Panc1 (cell line): ENCODE measurements around the gene PRLR. TPM values are rescaled to one million over a fixed set of nuclear protein-coding genes. Genes with fewer than 3 reads are reported as not detected.
"Not testable (repeated sequence)": the region's sequence is repeated elsewhere in the genome, so short reads cannot be mapped to it uniquely, and the experiment has no call there.

Experiments used
- ATAC-seq: fragments of 200-7000 bp; cut with Tn5 transposase; 2 replicates; pipeline ENCODE4 v1.9.1; 2020; ENCODE audit warnings: mild to moderate bottlenecking, moderate library complexity
- BruUV-seq: library from RNA; stranded (reverse); fragments of 400-500 nt; replicated peaks from 2 replicates; lab custom pipeline; 2021; lab: Mats Ljungman, UMichigan
- CTCF ChIA-PET: fragments of 300-600 bp; sonication (Branson Sonifier 250); formaldehyde crosslinking; loops from one replicate; lab custom pipeline; 2022; ENCODE audit warnings: antibody characterized with exemption; lab: Charles Lee
- POLR2A ChIA-PET: fragments of 300-600 bp; sonication (Branson Sonifier 250); formaldehyde crosslinking; loops from one replicate; lab custom pipeline; 2022; ENCODE audit warnings: antibody characterized with exemption; lab: Charles Lee
- DNase-seq: peaks from one replicate; pipeline ENCODE4 v3.0.0-alpha.2; 2010; ENCODE audit warnings: low read depth, low spot score
- H3K27ac ChIP-seq: 2 replicates; pipeline ENCODE4 v1.5.1; 2011; ENCODE audit warnings: mild to moderate bottlenecking, low read length, inconsistent platforms
- H3K27me3 ChIP-seq: fragments of 200-500 bp; sonication (Bioruptor generic); 2 replicates; pipeline ENCODE4 v1.6.0; 2014; ENCODE audit warnings: low read length, inconsistent platforms; ENCODE audit not compliant: control insufficient read depth, insufficient read depth
- H3K36me3 ChIP-seq: fragments of 200-500 bp; sonication (Bioruptor generic); 2 replicates; pipeline ENCODE4 v1.5.1; 2014; ENCODE audit warnings: inconsistent platforms, mild to moderate bottlenecking, low read length, moderate library complexity; ENCODE audit not compliant: control insufficient read depth, insufficient read depth
- H3K4me1 ChIP-seq: 2 replicates; pipeline ENCODE4 v1.5.1; 2011; ENCODE audit warnings: inconsistent platforms, mild to moderate bottlenecking, low read length, moderate library complexity; ENCODE audit not compliant: control insufficient read depth, insufficient read depth
- H3K4me3 ChIP-seq, 2 experiments: 2 replicates each; pipeline ENCODE4 v1.5.1; 2011 to 2012; ENCODE audit warnings: low read depth in 2 of 2, low read length in 2 of 2, mild to moderate bottlenecking in 2 of 2, inconsistent platforms in 1 of 2, moderate library complexity in 1 of 2
- H3K9me3 ChIP-seq: fragments of 200-500 bp; sonication (Bioruptor generic); 2 replicates; pipeline ENCODE4 v1.5.1; 2014; ENCODE audit warnings: low read depth, mild to moderate bottlenecking, inconsistent platforms, low read length, moderate library complexity; ENCODE audit not compliant: control insufficient read depth, insufficient read depth
- POLR2AphosphoS5 ChIP-seq: IDR thresholded peaks from 2 replicates; pipeline ENCODE4 v1.6.1; 2012; ENCODE audit warnings: mild to moderate bottlenecking, low read depth, low read length, moderate library complexity
- SIN3A ChIP-seq: IDR thresholded peaks from 2 replicates; pipeline ENCODE4 v1.6.1; 2012; ENCODE audit warnings: low read depth, mild to moderate bottlenecking, low read length, moderate library complexity, borderline replicate concordance; ENCODE audit not compliant: insufficient read depth
- TCF7L2 ChIP-seq: IDR thresholded peaks from 2 replicates; pipeline ENCODE4 v1.6.1; 2011; ENCODE audit warnings: mild to moderate bottlenecking, low read depth, low read length, inconsistent platforms
- in situ Hi-C: cut with HindIII; loops from 2 replicates; pipeline ENCODE4 v1.10.0; 2016; ENCODE audit warnings: low sequenced_read_pairs, low pct_unique_long_range_greater_than_20kb
- intact Hi-C: fragments of 100-400 bp; cut with micrococcal nuclease; formaldehyde crosslinking; loops from one replicate; pipeline ENCODE4 v1.10.0; 2022; ENCODE audit not compliant: unreplicated experiment
- total RNA-seq: library from RNA; stranded (reverse); gene quantifications from one replicate; pipeline ENCODE4 v1.2.1, GENCODE V29; 2021; ENCODE audit not compliant: unreplicated experiment
- TF ChIP-seq, protein P1 (sequence below): fragments of 450-650 bp; IDR thresholded peaks from 2 replicates; pipeline ENCODE4 v1.5.1; 2017; ENCODE audit warnings: mild to moderate bottlenecking
- TF ChIP-seq, protein P2 (sequence below), 2 experiments: IDR thresholded peaks; 2 replicates each; pipeline ENCODE4 v1.6.1; 2011 to 2012; ENCODE audit warnings: low read depth in 2 of 2, control low read depth in 1 of 2, low read length in 1 of 2, mild to moderate bottlenecking in 1 of 2, moderate library complexity in 1 of 2; ENCODE audit not compliant: insufficient read depth in 1 of 2

The PRLR gene
- total RNA-seq, 1 experiment from 2014 or later: 0.46 TPM

DNA sequence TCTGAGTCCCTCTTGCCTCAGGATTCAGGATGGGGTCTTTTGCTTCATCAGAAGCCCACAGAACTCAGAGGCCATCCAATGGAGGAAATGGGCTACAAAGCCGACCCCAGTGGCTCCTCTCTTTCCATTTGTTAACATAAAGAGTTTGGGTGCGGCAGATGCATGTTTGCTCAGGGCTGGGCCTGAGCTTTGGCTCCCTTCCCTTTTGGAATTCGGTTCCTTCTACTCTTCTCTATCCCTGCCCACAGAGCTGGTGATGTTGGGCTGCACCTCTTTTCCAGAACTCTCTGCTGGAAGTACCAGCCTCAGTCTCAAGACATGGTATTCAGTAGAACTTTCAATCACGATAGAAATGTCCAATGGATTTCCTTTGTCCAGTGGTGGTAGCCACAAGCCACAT is 115.6 kb downstream of the PRLR start:
- in situ Hi-C loops: no loop called here
- BruUV-seq: no TSS peak
- H3K36me3 ChIP-seq: no peaks in the 10 kb centered on the region
- TF ChIP-seq POLR2AphosphoS5 (no peak), SIN3A (no peak), TCF7L2 (no peak)
- TF ChIP-seq, protein P1, sequence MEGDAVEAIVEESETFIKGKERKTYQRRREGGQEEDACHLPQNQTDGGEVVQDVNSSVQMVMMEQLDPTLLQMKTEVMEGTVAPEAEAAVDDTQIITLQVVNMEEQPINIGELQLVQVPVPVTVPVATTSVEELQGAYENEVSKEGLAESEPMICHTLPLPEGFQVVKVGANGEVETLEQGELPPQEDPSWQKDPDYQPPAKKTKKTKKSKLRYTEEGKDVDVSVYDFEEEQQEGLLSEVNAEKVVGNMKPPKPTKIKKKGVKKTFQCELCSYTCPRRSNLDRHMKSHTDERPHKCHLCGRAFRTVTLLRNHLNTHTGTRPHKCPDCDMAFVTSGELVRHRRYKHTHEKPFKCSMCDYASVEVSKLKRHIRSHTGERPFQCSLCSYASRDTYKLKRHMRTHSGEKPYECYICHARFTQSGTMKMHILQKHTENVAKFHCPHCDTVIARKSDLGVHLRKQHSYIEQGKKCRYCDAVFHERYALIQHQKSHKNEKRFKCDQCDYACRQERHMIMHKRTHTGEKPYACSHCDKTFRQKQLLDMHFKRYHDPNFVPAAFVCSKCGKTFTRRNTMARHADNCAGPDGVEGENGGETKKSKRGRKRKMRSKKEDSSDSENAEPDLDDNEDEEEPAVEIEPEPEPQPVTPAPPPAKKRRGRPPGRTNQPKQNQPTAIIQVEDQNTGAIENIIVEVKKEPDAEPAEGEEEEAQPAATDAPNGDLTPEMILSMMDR: no peak
- TF ChIP-seq, protein P2, sequence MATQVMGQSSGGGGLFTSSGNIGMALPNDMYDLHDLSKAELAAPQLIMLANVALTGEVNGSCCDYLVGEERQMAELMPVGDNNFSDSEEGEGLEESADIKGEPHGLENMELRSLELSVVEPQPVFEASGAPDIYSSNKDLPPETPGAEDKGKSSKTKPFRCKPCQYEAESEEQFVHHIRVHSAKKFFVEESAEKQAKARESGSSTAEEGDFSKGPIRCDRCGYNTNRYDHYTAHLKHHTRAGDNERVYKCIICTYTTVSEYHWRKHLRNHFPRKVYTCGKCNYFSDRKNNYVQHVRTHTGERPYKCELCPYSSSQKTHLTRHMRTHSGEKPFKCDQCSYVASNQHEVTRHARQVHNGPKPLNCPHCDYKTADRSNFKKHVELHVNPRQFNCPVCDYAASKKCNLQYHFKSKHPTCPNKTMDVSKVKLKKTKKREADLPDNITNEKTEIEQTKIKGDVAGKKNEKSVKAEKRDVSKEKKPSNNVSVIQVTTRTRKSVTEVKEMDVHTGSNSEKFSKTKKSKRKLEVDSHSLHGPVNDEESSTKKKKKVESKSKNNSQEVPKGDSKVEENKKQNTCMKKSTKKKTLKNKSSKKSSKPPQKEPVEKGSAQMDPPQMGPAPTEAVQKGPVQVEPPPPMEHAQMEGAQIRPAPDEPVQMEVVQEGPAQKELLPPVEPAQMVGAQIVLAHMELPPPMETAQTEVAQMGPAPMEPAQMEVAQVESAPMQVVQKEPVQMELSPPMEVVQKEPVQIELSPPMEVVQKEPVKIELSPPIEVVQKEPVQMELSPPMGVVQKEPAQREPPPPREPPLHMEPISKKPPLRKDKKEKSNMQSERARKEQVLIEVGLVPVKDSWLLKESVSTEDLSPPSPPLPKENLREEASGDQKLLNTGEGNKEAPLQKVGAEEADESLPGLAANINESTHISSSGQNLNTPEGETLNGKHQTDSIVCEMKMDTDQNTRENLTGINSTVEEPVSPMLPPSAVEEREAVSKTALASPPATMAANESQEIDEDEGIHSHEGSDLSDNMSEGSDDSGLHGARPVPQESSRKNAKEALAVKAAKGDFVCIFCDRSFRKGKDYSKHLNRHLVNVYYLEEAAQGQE (IDR thresholded peaks at IDR 0.05; ENCODE audit: insufficient read depth in 1 of 2, low read depth in 2 of 2, low read length in 1 of 2): no peak
- no peaks in the 10 kb centered on the region for H3K27me3 ChIP-seq
- ATAC-seq: no peak
- no peaks in the 10 kb centered on the region for H3K9me3 ChIP-seq
- intact Hi-C loops: no loop called here
- ChIA-PET POLR2A (no interaction called here), CTCF (no interaction called here)
- H3K4me3 ChIP-seq: no peak overlapping the region
- no peak overlapping the region for H3K27ac ChIP-seq
- H3K4me1 ChIP-seq: no peaks in the 10 kb centered on the region
- no peak for DNase-seq

DNA sequence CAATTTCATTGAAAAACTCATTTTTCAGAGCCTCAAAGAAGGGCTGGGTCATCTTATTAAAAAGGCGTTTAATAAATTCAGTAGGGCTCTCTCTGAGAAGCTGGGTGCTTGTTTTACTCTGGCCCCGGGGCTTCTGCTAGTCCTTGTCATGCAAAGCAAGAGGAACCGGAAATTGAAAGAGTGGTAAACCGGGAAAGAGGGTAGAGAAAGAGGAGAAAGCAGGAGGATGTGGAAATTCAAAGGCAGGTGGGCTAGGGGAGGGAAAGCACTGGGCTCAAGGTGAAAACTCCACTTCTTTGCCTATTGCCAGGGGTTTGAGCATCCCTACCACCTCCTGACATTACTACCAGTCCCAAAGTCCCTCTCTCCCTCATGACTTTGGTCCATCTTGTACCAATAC is 118.0 kb downstream of the PRLR start:
- ATAC-seq: no peak
- Histone ChIP-seq H3K36me3 (no peaks in the 10 kb centered on the region), H3K27me3 (no peaks in the 10 kb centered on the region), H3K27ac (no peak overlapping the region), H3K4me3 (no peak overlapping the region), H3K4me1 (no peaks in the 10 kb centered on the region), H3K9me3 (no peaks in the 10 kb centered on the region)
- DNase-seq: no peak
- BruUV-seq: no TSS peak
- CTCF ChIA-PET: no interaction called here
- TF ChIP-seq, protein P2 (IDR thresholded peaks at IDR 0.05; ENCODE audit: insufficient read depth in 1 of 2, low read depth in 2 of 2, low read length in 1 of 2): no peak
- TF ChIP-seq, protein P1: no peak
- TF ChIP-seq TCF7L2: no peak
- no peak for TF ChIP-seq POLR2AphosphoS5
- no peak for TF ChIP-seq SIN3A
- intact Hi-C loops: no loop called here
- POLR2A ChIA-PET: no interaction called here
- in situ Hi-C loops: no loop called here

DNA sequence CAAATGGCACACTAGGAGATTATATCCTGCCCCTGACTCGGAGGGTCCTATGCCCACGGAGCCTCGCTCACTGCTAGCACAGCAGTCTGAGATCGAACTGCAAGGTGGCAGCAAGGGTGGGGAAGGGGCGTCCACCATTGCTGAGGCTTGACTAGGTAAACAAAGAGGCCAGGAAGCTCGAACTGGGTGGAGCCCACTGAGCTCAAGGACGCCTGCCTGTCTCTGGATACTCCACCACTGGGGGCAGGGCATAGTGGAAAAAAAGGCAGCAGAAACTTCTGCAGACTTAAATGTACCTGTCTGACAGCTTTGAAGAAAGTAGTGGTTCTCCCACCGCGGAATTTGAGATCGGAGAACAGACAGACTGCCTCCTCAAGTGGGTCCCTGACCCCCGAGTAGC is 125.7 kb downstream of the PRLR start:
- H3K27ac ChIP-seq, H3K27me3 ChIP-seq, H3K36me3 ChIP-seq, CTCF ChIA-PET, intact Hi-C loops, H3K4me1 ChIP-seq, in situ Hi-C loops, ATAC-seq, BruUV-seq, DNase-seq, H3K4me3 ChIP-seq, H3K9me3 ChIP-seq, POLR2A ChIA-PET: not testable (repeated sequence)
